Measurements from ENCODE around the gene SP8.

Gene SP8

DNA sequence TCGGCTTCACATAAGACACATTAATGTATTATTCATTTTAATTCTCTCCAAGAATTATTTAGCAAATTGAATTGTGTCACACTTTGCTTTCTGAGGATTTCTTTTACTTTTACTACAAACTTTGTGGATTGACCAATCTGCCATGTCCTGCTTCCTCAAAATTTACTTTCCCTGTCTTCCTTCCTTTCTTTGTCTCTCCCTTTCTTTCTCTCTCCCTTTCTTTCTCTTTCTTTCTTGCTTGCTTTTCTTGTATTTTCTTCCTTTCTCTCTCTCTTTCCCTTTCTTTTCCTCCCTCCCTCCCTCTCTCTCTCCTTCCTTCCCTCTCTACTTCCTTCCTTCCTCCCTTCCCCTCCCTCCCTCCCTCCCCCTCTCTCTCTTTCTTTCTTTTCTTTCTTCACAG lies 37.8 kb downstream of the SP8 start:
- DNase-seq = no peak

DNA sequence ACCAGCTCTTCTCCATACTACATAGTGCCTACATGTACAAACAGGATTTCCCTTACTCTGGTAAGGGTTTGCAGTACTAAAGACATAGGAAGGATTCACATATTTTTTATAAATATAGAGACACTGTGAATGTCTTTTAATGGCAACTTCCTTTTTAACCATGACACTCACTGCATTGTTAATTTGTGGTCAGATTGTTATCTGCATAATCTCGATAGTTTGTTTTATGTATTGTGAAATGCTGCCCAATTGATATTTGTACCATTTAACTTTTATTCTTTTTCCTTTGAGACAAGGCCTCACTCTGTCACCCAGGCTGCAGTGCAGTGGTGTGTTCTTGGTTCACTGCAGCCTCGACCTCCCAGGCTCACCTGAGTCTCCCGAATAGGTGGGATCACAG lies 39.7 kb downstream of the SP8 start:
- DNase-seq = no peak

GRCh38 chr7:20745702-20746101 lies 41.0 kb downstream of the SP8 start:
- no peak for DNase-seq

DNA sequence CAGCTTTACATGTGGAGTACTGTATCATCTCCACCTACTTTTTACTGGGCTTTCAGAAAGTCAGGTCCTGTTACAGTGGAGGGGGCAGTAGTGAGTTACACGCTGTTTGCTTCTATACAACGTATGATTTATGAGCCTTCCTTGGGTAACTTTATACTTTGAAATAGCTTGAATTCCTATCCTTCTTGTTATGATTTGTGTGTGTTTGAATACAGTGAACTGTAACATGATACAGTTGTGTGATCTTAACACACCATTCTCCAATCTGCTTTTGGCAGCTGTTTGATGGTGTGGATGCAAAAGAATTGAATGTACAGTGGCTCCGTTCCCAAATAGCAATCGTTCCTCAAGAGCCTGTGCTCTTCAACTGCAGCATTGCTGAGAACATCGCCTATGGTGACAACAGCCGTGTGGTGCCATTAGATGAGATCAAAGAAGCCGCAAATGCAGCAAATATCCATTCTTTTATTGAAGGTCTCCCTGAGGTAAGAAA lies 41.7 kb downstream of the SP8 start:
- no peak for DNase-seq

- no peak for DNase-seq
Measured at GRCh38 chr7:20742913-20743312, 43.8 kb downstream of the SP8 start.

DNA sequence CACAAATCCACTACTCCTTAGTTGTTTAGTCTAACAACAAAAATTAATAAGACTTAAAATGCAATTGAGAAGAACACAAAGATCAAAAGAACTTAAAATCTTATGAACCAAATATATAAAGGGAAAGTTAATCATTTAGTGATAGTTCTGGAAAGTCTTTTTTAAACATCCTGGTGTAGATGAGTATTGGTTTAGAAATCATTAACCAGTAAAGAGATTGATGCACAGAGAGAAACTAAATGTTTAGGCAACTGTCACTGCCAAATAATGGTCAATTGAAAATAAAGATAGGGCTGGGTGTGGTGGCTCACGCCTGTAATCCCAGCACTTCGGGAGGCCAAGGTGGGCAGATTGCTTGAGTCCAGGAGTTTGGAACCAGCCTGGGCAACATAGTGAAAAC lies 44.9 kb downstream of the SP8 start:
- DNase-seq = no peak

DNA sequence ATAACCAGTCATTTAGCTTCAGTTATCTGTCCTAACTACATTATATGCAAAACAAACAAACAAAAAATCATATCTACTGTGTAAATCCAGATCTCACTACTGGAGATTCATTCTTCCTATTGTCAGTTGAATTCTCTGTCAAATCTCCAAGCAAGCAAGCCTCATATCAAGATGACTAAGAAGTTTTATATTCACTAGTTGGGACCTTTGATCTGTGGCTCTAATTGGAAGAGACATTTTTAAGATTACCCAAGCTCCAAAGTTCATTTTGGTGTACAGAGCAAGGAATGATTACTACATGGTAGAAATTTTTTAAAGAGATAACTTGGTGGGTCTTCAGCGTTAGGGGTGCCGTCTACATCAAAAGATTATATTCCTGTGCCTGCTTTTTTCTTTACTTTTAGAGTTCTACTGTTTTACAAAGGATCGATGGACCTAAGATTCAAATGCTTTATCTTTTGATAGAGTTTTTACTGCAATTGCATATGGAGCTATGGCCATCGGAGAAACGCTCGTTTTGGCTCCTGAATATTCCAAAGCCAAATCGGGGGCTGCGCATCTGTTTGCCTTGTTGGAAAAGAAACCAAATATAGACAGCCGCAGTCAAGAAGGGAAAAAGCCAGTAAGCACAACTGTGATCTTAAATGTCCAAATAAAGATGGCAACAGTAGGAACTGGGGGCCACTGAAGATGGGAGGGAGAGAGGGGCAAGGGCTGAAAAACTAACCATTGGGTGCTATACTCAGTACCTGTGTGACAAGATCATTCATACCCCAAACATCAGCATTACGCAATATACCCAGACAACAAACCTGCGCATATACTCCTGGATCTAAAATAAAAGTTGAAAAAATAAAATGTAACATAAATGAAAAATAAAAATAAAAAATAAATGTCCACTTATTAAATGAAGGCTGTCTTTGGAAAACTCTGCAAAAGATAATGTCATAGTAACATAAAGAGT lies 47.9 kb downstream of the SP8 start:
- DNase-seq = no peak

DNA sequence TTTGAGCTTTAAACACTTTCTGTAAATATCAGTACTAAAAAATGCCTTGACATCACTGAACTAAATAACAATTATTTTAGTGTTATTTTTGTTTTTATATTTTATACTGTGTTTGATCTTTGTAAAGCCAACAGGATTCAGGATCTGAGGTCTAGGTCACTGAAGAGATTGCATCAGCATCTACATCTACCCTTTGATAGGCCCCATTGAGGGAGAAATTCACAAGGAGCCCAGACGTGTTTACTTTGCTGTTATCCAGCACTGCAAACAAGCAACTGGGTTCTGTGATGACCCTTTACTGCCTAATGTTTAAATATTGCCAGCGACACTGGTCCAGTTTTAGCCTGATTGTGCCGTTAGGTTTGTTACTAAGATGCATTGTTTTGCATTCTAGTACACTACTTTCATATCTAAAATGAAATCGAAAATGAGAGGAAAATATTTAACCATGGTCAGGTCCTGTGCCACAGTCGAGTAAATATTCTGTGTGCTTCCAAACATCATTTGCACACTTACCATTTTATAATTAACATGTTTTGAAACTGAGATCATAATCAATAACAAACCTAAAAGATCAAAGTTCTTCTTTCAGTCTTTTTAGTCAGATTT lies 48.7 kb downstream of the SP8 start:
- no peak for DNase-seq

- DNase-seq = no peak
Measured at GRCh38 chr7:20735346-20736065, 51.2 kb downstream of the SP8 start.
